ENCODE measurements around the gene AP2A2. TPM values are rescaled to one million over a fixed set of nuclear protein-coding genes. Genes with fewer than 3 reads are reported as not detected.

Gene AP2A2
- total RNA-seq, 1 experiment from 2014 or later, result 55.5 TPM

DNA sequence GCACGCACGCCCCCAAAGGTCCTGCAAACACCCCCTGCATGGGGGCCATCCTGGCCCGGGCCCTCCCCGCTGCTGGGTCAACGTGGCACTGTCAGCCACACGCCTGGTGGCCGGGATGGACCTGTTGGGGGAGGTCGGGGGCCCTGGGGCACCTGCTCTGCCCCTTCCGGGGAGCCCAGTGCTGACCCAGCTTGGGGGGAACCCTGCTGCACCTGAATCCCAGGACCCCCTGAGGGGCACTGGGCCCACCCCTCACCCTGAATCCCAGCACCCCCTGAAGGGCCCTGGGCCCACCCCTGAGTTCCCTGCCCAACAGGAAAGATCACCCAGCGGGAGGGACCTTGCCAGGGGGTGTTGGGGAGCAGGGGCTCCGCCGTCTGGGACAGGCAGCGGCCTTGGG is 111.3 kb downstream of the AP2A2 start:
- POLR2A ChIA-PET, result no interaction called here
- Histone ChIP-seq H3K27me3 (ENCODE audit: insufficient read depth, low read length) (no peaks in the 10 kb centered on the region), H3K4me3 (replicated peaks in 1 of 2; ENCODE audit: low read depth in 1 of 2, low read length in 2 of 2) (no peak overlapping the region), H3K4me1 (ENCODE audit: control insufficient read depth in 1 of 2, insufficient read depth in 2 of 2, low read length in 2 of 2) (no peaks in the 10 kb centered on the region), H2AFZ (ENCODE audit: low read depth, low read length, poor library complexity, severe bottlenecking) (no peak overlapping the region), H3K36me3 (ENCODE audit: control insufficient read depth in 1 of 2, insufficient read depth in 2 of 2, low read length in 2 of 2) (no peaks in the 10 kb centered on the region), H3K27ac (ENCODE audit: low read depth, low read length) (no peak overlapping the region), H3K9me3 (ENCODE audit: control insufficient read depth in 1 of 2, insufficient read depth in 1 of 2, low read depth in 1 of 2, low read length in 2 of 2) (no peaks in the 10 kb centered on the region; a peak in 1 of 4 replicates), H3K4me2 (ENCODE audit: low read length) (no peak overlapping the region), H3K9me2 (ENCODE audit: insufficient read depth) (no peaks in the 10 kb centered on the region), H4K20me1 (ENCODE audit: insufficient read depth) (no peaks in the 10 kb centered on the region), H3K79me2 (ENCODE audit: insufficient read depth, low read length) (no peaks in the 10 kb centered on the region), H3K9ac (ENCODE audit: low read length) (no peak overlapping the region)
- BruUV-seq (replicated peaks), result no TSS peak
- DNase-seq (ENCODE audit: low read depth, low spot score) (no peak), ATAC-seq (no peak)
- CTCF ChIA-PET, result no interaction called here
- RAD21 ChIA-PET (ENCODE audit: low non-redundant PET in 1 of 2, low total read pairs in 2 of 2, uncharacterized antibody in 2 of 2, unreplicated experiment in 2 of 2), result no interaction called here
- TF ChIP-seq SIN3A (IDR thresholded peaks at IDR 0.05; ENCODE audit: low read depth), result no peak
- no peak for TF ChIP-seq ELF1 (IDR thresholded peaks at IDR 0.05; ENCODE audit: borderline replicate concordance, low read depth)
- no peak for TF ChIP-seq FOSL1 (IDR thresholded peaks at IDR 0.05; ENCODE audit: low read depth)
- no peak for TF ChIP-seq RAD21 (IDR thresholded peaks at IDR 0.05; ENCODE audit: low read depth)
- no peak for TF ChIP-seq EZH2phosphoT487 (IDR thresholded peaks at IDR 0.05; ENCODE audit: borderline replicate concordance)
- TF ChIP-seq, protein P1, sequence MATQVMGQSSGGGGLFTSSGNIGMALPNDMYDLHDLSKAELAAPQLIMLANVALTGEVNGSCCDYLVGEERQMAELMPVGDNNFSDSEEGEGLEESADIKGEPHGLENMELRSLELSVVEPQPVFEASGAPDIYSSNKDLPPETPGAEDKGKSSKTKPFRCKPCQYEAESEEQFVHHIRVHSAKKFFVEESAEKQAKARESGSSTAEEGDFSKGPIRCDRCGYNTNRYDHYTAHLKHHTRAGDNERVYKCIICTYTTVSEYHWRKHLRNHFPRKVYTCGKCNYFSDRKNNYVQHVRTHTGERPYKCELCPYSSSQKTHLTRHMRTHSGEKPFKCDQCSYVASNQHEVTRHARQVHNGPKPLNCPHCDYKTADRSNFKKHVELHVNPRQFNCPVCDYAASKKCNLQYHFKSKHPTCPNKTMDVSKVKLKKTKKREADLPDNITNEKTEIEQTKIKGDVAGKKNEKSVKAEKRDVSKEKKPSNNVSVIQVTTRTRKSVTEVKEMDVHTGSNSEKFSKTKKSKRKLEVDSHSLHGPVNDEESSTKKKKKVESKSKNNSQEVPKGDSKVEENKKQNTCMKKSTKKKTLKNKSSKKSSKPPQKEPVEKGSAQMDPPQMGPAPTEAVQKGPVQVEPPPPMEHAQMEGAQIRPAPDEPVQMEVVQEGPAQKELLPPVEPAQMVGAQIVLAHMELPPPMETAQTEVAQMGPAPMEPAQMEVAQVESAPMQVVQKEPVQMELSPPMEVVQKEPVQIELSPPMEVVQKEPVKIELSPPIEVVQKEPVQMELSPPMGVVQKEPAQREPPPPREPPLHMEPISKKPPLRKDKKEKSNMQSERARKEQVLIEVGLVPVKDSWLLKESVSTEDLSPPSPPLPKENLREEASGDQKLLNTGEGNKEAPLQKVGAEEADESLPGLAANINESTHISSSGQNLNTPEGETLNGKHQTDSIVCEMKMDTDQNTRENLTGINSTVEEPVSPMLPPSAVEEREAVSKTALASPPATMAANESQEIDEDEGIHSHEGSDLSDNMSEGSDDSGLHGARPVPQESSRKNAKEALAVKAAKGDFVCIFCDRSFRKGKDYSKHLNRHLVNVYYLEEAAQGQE (IDR thresholded peaks at IDR 0.05; ENCODE audit: low read depth), result no peak
- no peak for TF ChIP-seq ATF3 (IDR thresholded peaks at IDR 0.05)
- no peak for TF ChIP-seq SRF (IDR thresholded peaks at IDR 0.05; ENCODE audit: low read depth)
- no peak for TF ChIP-seq ZFX (IDR thresholded peaks at IDR 0.05)
- TF ChIP-seq EZH2 (IDR thresholded peaks at IDR 0.05), result no peak
- TF ChIP-seq MAX (IDR thresholded peaks at IDR 0.05), result no peak
- intact Hi-C loops (cut with micrococcal nuclease), result no loop called here
